ENCODE measurements around the gene LIN28B. TPM values are rescaled to one million over a fixed set of nuclear protein-coding genes. Genes with fewer than 3 reads are reported as not detected.

The LIN28B gene
- total and polyA plus RNA-seq, 2 experiments from 2014 or later = 35.3 to 96.4 TPM

DNA sequence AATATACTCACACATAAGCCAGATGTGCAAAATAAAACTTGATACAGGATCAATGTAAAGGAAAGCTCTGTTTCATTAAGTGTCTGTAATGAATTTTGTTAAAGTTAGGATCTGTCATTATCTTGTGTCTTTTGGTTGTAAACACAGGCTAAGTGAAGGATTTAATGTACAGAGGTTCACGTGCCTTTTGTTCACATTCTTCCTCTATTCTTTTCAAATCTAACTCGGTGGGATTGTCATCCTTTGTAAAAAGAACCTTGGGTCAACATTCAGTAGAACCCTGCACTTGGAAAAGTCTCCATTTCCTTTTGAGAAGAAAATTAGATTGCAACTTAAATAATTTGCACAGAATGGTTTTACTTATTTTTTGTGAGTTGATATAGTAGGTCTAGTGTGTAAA is 7.7 kb upstream of the LIN28B start (continued):
- TF ChIP-seq, protein P1, sequence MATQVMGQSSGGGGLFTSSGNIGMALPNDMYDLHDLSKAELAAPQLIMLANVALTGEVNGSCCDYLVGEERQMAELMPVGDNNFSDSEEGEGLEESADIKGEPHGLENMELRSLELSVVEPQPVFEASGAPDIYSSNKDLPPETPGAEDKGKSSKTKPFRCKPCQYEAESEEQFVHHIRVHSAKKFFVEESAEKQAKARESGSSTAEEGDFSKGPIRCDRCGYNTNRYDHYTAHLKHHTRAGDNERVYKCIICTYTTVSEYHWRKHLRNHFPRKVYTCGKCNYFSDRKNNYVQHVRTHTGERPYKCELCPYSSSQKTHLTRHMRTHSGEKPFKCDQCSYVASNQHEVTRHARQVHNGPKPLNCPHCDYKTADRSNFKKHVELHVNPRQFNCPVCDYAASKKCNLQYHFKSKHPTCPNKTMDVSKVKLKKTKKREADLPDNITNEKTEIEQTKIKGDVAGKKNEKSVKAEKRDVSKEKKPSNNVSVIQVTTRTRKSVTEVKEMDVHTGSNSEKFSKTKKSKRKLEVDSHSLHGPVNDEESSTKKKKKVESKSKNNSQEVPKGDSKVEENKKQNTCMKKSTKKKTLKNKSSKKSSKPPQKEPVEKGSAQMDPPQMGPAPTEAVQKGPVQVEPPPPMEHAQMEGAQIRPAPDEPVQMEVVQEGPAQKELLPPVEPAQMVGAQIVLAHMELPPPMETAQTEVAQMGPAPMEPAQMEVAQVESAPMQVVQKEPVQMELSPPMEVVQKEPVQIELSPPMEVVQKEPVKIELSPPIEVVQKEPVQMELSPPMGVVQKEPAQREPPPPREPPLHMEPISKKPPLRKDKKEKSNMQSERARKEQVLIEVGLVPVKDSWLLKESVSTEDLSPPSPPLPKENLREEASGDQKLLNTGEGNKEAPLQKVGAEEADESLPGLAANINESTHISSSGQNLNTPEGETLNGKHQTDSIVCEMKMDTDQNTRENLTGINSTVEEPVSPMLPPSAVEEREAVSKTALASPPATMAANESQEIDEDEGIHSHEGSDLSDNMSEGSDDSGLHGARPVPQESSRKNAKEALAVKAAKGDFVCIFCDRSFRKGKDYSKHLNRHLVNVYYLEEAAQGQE (IDR thresholded peaks at IDR 0.05; ENCODE audit: unreplicated experiment) = no peak

- Histone ChIP-seq H3K4me2 (peak overlapping the region; percentile 72), H3K4me3 (peak overlapping the region; percentile 57; the same call in 1 of the 2 replicates), H3K79me2 (replicated peaks; ENCODE audit: insufficient read depth) (peaks cover 29% of the 10 kb centered on the region), H4K20me1 (replicated peaks; ENCODE audit: insufficient read depth) (no peaks in the 10 kb centered on the region), H3F3A (replicated peaks; ENCODE audit: low read depth) (no peaks in the 10 kb centered on the region; the same call in 1 of the 2 replicates), H3K9me2 (ENCODE audit: insufficient read depth) (no peaks in the 10 kb centered on the region), H3K36me3 (ENCODE audit: insufficient read depth) (no peaks in the 10 kb centered on the region), H3K4me1 (ENCODE audit: insufficient read depth) (peaks cover 48% of the 10 kb centered on the region), H2AFZ (no peak overlapping the region), H3K27me3 (ENCODE audit: insufficient read depth) (no peaks in the 10 kb centered on the region), H3K27ac (ENCODE audit: low read depth) (peak overlapping the region; percentile 100)
- no peaks in the 10 kb centered on the region; the same call in 2 of the 3 replicates for H3K36me3 Mint-ChIP-seq (ENCODE audit: low read depth)
- H3K27ac Mint-ChIP-seq = peak overlapping the region; percentile 95
- H3K27me3 Mint-ChIP-seq (ENCODE audit: insufficient read depth, low read depth, poor library complexity) = peaks cover 14% of the 10 kb centered on the region
- H3K4me3 Mint-ChIP-seq = peak overlapping the region; percentile 91; the same call in 1 of the 3 replicates
- no peak for ATAC-seq
- no peak for DNase-seq (ENCODE audit: low spot score)
- no peaks in the 10 kb centered on the region for H3K9me3 Mint-ChIP-seq
- H3K4me1 Mint-ChIP-seq = peaks cover 57% of the 10 kb centered on the region
- TF ChIP-seq, protein P2, sequence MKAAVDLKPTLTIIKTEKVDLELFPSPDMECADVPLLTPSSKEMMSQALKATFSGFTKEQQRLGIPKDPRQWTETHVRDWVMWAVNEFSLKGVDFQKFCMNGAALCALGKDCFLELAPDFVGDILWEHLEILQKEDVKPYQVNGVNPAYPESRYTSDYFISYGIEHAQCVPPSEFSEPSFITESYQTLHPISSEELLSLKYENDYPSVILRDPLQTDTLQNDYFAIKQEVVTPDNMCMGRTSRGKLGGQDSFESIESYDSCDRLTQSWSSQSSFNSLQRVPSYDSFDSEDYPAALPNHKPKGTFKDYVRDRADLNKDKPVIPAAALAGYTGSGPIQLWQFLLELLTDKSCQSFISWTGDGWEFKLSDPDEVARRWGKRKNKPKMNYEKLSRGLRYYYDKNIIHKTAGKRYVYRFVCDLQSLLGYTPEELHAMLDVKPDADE (IDR thresholded peaks at IDR 0.05) = no peak
- TF ChIP-seq EZH2phosphoT487 (IDR thresholded peaks at IDR 0.05; ENCODE audit: unreplicated experiment) = no peak
Observed at GRCh38 chr6:104951677-104952076, 5.2 kb upstream of the LIN28B start.

DNA sequence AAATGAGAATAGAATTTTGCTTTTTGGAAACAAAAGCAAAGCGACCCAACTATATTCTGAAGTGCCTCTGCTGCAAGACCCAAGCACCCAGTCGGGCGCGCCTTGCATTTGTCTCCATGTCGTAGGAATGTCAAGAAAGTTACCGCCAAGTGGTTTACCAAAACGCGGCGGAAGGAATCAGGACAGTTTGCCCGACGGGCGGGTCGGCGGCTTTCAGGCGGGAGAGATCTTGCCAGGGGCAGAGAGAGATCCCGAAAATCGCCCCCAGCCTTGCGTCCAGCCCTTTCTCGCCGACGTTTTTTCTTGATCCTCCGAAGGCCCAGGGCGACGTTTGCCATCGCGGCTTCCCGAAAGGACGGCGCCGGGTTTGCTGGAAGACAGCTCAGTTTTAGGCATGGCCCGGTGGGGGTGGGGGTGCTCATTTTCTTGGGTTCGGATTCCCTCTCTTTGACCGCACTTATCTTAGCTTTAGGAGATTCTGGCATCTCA is 4.0 kb upstream of the LIN28B start:
- DNase-seq (ENCODE audit: low spot score) = peak; percentile 95
- Histone ChIP-seq H3K9me2 (ENCODE audit: insufficient read depth) (no peaks in the 10 kb centered on the region), H3K4me2 (peak overlapping the region; percentile 72), H3K36me3 (ENCODE audit: insufficient read depth) (no peaks in the 10 kb centered on the region), H3K79me2 (replicated peaks; ENCODE audit: insufficient read depth) (peaks cover 17% of the 10 kb centered on the region), H3K27ac (ENCODE audit: low read depth) (peak overlapping the region; percentile 100), H3F3A (replicated peaks; ENCODE audit: low read depth) (no peaks in the 10 kb centered on the region; the same call in 1 of the 2 replicates), H2AFZ (no peak overlapping the region), H3K4me1 (ENCODE audit: insufficient read depth) (peaks cover 48% of the 10 kb centered on the region), H3K4me3 (peak overlapping the region; percentile 57), H4K20me1 (replicated peaks; ENCODE audit: insufficient read depth) (no peaks in the 10 kb centered on the region), H3K27me3 (ENCODE audit: insufficient read depth) (no peaks in the 10 kb centered on the region)
- peak; percentile 52 for ATAC-seq
- Mint-ChIP-seq H3K27me3 (ENCODE audit: insufficient read depth, low read depth, poor library complexity) (peaks cover 17% of the 10 kb centered on the region), H3K9me3 (no peaks in the 10 kb centered on the region), H3K36me3 (ENCODE audit: low read depth) (peaks cover 1% of the 10 kb centered on the region; the same call in 2 of the 3 replicates), H3K4me1 (peaks cover 59% of the 10 kb centered on the region), H3K27ac (peak overlapping the region; percentile 98), H3K4me3 (peak overlapping the region; percentile 91)
- TF ChIP-seq, protein P3, sequence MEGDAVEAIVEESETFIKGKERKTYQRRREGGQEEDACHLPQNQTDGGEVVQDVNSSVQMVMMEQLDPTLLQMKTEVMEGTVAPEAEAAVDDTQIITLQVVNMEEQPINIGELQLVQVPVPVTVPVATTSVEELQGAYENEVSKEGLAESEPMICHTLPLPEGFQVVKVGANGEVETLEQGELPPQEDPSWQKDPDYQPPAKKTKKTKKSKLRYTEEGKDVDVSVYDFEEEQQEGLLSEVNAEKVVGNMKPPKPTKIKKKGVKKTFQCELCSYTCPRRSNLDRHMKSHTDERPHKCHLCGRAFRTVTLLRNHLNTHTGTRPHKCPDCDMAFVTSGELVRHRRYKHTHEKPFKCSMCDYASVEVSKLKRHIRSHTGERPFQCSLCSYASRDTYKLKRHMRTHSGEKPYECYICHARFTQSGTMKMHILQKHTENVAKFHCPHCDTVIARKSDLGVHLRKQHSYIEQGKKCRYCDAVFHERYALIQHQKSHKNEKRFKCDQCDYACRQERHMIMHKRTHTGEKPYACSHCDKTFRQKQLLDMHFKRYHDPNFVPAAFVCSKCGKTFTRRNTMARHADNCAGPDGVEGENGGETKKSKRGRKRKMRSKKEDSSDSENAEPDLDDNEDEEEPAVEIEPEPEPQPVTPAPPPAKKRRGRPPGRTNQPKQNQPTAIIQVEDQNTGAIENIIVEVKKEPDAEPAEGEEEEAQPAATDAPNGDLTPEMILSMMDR (conservative IDR thresholded peaks at IDR 0.05; ENCODE audit: low read depth in 2 of 2) = 0 out of 4 replicates have a peak, but pooled peaks of 1 of the 2 experiments have one; percentile 0
- TF ChIP-seq POLR2AphosphoS5 (IDR thresholded peaks at IDR 0.05; ENCODE audit: low read depth) (peak; percentile 4; the same call in 1 of the 2 replicates), EZH2 (IDR thresholded peaks at IDR 0.05; ENCODE audit: low read depth, unreplicated experiment) (no peak)
